GM12864 (cell line): ENCODE data around the gene TMEM184B.

ENCODE experiments used
- DNase-seq: peaks from one replicate; pipeline ENCODE4 v3.0.0-alpha.2; 2011; ENCODE audit warnings: low read depth
- H3K4me3 ChIP-seq: 2 replicates; pipeline ENCODE4 v1.5.1; 2011; ENCODE audit warnings: mild to moderate bottlenecking, low read depth, low read length, control low read depth
- CTCF ChIP-seq: IDR thresholded peaks from 2 replicates; pipeline ENCODE4 v1.5.1; 2011; ENCODE audit warnings: low read depth, mild to moderate bottlenecking, moderate library complexity, low read length, control low read depth, inconsistent platforms; ENCODE audit errors: missing control alignments

TMEM184B gene

GRCh38 chr22:38223289-38223960 is 49.4 kb downstream of the TMEM184B start:
- DNase-seq: no peak
- peak; percentile 19 for TF ChIP-seq CTCF
- H3K4me3 ChIP-seq: no peak overlapping the region

DNA sequence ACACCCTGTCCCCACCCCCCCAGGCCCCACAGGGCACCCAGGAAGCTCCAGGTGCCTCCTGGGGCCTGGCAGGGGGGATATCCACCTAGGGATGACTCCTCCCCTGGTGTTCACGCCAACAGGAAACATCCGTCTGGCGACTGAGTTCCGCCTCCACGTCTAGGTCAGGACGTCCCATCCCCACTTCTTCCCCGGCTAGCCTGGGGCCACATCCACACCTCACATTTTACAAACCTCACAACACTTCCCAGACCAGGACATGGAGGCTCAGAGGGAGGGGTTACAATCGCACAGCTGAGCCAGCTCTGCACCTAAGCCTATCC is 50.1 kb downstream of the TMEM184B start:
- no peak for DNase-seq
- no peak for TF ChIP-seq CTCF
- no peak overlapping the region for H3K4me3 ChIP-seq

GRCh38 chr22:38221908-38222796 is 50.7 kb downstream of the TMEM184B start:
- no peak overlapping the region for H3K4me3 ChIP-seq
- no peak for TF ChIP-seq CTCF
- no peak for DNase-seq

DNA sequence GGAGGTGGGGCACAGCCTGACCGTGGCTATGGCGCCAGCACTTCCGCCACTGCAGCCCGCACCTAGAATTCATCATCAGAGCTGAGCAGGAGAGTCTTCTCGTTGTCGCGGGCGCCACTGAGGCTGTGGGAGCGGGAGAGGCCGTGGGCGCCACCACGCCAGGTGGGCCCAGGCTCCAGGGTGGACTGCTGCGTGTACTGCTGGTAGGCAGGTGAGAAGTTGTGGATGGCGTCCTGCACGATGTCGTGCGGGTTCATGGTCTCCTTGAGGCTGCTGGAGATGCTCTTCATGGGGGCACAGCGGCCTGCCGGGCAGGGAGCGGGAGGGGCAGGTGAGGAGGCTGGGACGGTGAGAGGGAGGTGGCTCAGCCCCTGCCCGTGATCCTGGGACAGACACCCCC is 51.4 kb downstream of the TMEM184B start:
- no peak for DNase-seq
- no peak for TF ChIP-seq CTCF
- no peak overlapping the region for H3K4me3 ChIP-seq

DNA sequence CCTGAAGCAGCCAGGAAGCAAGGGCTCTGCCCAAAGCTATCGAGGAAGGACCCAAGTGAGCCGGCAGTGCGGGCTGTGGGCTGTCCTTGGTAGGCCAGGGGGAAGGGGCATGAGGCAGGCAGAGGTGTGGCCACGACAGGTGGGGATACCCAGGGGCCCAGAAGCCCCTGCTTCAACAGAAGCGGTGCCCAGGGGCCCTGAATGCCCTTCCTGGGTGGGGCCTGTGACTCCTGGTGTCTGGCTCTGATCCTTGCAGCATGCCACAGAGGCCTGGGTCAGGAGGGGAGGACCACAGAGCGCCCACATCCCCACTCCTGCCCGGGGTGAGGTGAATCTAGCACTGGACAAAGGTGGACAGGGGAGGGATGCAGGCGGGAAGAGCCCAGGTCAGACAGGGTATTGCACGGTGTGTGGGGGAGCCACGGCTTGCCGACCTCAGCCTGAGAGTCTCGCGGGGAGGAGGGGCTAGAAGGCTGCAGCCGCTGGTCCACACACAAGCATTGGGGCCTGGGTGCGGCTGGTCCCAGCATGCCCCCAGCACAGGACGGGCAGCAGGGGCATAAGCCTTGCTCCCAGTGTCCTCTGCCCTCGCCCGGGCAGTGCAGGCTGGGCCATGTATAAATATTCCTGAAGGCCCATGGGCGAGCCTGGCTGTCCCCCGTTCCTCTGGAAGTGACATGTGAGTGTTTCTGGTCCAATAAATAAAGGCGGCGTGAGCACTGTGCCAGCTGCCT is 52.0 kb downstream of the TMEM184B start:
- no peak for TF ChIP-seq CTCF
- no peak for DNase-seq
- H3K4me3 ChIP-seq: no peak overlapping the region

DNA sequence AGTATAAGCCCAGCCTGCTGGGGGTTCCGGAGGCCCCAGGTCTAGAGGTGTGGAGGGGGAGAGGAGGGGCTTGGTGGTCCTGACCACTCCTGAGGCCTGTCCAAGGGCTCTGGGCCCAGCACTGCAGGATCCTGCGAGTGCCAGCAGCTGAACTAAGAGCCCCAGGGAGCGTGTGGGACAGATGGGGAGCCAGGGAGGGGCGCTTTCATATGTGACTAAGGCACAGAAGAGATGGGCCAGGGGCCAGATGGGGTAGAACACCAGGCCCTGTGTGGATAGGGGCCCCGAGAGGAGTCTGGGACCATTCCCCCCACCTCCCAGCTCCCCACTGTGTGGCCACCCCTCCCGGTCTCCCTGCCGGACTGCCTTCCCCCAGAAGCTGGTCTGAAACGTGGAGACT is 52.6 kb downstream of the TMEM184B start:
- no peak for DNase-seq
- TF ChIP-seq CTCF: no peak
- no peak overlapping the region for H3K4me3 ChIP-seq
